GM18508 (cell line): ENCODE results near the gene KLK13.

Source experiments
- ATAC-seq: cut with Tn5 transposase; IDR thresholded peaks from one replicate; pipeline ENCODE4 v1.9.1; 2021; ENCODE audit warnings: moderate number of reproducible peaks; ENCODE audit not compliant: insufficient read depth, unreplicated experiment

Gene KLK13

DNA sequence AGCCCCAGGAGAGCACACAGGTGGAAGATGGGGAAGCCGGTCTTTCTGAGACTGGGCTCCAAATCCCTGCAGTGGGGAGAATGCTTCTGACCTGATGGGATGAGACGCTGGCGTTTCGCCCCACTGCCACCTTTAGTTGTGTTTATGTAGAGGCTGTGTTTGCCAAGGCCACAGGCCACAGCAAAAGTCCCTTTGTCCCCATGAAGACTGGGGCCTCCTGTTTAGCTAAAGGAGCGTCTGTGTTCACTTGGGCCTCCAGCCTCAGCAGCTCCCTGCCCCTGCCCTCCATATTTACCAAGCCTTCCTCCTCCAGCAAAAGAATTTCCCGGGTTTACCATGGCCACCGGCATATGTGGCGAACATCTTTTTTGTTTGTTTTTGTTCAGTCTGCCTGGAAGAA is 28.2 kb upstream of the KLK13 start:
- no peak for ATAC-seq

DNA sequence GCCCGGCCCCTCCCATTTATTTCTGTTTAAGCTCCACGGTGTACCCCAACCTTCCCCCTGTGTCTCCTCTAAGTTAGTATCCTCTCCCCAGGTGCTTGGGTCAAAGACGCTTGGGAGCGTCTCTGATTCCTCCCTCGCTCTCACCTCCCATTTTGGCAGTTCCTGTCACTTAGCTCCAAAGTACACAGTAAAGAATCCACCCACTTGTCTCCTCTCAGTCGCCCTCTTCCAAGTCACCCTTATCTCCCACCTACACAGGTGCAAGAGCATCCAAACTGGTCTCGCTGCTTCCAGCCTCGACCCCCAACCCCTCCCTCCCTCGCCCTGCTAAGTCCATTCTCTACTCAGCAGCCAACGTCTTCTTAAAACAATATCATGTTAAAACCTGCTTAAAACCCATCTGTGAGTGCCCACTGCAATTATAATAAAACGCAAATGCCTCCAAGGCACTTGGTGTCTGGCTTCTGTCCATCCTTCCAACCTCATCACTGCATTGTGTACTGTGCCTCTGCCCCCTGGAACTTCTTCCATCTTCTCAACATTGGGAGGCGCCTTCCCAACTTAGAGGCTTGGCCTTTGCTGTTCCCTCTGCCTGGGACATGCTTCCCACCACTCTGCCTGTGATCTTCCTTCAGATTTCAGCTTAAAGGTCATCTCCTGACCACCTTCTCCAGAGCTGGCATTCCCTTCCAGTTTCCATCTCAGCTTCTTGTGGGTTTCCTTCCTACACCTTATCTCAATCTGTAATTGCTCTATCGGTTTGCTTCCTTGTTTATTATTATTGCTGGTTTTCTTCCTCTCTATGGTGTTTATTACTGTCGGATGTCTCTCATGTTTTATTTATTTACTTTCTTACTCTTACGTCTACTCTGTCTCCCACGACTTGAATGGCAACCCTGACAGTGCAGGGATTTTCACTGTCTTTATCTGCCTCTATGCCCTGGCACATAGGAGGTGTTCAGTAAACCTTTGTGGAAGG is 27.3 kb upstream of the KLK13 start:
- ATAC-seq, result no peak

DNA sequence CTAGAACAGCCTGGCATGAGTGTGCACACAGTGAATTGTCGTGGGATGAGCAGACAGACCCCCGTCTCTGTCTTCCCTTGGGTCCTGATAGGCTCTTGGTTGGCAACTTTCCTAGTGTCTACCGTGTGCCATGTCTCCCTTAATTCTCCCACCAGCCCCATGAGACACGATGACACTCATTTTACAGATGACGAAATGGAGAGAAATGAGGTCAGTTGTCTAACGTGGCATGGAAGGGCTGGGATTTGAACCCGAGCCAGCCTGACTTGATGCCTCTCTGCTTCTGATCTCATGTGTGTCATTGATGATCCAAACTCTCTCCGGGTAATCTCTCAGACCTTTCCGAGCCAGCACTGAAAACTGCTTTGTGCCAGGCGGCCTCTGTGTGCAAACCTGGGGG is 26.2 kb upstream of the KLK13 start:
- ATAC-seq, result no peak

DNA sequence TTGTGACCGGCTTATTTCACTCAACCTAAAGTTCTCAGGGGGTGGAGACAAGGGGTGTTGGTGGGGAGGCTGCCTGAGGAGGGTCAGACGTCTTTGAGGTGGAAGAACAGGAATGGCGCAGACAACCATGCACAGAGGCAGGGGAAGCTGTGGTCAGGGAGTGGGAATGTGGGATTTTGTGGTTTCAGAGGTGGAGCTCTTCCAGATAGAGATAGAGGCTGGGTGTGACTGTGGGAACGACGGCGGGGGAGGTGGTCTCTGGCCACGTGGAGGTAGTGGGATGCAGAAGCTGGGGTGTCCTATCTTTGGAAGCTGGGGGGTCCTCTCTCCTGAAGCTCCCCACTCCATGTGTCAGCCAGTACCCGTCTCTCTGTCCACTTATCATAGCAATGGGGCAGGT is 25.6 kb upstream of the KLK13 start:
- no peak for ATAC-seq

DNA sequence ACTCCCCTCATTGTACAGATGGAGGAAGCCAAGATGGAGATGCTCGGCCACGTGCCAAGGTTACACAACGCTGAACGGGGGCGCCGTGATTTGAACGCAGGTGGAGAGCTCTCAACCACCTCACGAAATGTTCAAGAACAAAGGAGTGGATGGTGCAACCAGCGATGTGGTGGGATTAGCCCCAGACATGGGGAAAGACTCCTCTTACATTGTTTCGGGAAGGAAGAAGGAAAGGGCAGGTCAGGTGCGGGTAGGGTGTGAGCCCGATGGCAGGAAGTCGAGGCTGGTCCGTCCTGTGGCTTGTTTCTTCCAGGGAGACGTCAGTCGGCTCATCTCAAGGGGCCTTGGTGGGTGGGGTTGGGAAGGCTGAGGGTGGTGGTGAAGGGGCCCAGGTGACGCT is 24.9 kb upstream of the KLK13 start:
- no peak for ATAC-seq

DNA sequence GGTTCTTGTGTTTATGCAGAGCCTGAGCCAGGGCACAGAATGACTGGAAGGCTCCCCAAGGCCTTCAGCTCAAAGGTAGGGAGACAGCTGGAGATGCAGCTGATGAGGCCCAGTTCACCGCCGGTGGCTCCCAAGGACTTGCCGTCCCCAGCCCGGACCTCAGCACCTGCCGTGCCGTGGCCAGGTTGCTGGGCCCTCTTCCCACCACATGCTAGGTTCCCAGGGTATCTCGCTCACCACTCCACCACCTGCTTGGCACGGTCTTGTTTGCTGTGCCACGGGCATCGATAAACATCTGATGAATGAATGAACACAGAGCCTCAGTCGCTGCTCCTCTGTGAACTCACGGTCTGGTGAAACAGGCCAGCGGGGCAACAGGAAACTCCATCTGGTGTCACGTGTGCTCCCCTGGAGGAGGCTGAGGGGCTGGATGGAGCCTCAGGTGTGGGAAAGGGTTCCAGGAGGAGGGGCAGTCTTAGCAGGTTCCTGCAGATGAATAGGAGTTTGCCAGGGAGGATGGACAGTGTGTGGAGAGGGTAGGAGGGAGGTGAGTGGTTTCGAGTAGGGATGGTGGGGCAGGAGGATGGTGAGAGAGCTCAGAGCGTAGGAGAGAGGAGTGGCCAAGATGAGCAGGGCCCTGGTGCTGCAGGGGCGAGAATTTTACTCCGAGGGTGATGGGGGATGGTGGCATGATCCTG is 21.4 kb upstream of the KLK13 start:
- no peak for ATAC-seq

DNA sequence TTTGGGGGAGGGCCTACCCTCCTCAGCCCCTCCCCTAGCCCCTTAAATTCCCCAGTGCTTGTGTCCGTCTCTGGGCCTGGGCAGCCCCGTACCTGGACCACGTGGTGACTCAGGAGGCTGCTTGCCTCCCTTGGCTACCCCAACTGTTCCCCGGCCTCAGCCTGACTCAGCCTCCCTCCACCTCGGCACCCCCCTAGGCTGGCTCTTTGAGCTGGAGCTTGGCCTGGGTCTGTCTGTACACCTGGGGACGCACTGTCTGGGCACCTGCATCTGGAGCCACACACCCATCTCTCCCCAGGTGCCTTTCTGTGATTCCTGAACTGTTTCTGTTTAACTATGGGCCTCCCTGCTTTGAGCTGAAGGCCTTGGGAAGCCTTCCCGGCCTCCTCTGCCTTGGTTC is 19.6 kb upstream of the KLK13 start:
- ATAC-seq, result no peak

DNA sequence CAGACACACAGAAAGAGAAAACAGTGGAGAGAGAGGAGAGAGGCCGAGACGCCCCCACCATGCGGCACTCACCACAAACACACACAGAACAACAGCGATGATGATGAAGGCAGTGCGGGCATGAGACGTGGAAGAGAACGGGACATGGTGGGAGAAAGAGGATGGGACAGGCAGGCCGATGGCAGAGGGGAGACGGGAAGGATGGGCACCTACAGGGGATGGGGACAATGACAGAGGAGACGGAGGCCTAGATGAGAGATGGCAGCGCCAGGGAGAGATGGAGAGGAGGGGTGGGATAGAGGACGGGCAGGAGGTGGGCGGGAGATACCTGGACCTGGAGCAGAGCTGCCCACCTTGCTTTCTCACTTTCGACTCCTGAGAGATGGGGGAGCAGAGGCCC is 18.9 kb upstream of the KLK13 start:
- no peak for ATAC-seq

DNA sequence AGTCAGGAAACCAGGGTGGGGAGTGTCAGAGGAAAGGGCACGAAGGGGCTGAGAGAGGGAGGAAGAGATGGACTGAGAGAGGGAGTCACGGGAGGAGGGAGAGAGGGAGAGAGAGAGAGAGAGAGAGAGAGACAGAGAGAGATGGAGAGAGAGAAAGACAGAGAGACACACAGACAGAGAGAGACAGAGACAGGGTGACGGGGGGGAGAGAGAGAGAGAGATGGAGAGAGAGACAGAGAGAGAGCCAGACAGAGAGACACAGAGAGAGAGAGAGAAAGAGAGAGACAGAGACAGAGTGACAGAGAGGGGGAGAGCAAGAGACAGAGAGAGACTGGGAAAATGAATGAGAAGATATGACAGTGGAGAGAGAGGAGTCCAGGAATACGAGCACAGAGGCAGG is 18.3 kb upstream of the KLK13 start:
- ATAC-seq, result no peak

DNA sequence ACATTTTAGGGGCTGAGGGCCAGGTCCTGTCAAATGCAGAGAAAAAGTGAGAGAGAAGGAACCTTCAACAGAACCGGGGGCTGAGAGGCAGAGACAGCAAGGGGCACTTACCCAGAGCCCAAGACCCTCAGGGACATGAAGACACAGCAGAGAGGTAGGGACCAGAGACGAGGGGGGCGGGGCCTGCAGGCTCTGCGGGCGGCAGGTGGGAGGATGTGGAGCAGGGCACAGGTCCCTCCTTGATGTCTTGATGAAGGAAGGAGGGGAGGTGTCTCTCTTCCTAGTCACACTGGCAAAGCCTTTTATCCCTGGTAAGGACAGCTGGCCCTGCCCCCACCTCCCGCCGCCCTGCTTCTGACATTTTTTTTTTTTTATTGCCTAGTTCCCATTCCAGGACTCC is 17.7 kb upstream of the KLK13 start, which contains the start of gene KLK14:
Gene KLK14 (minus strand): TSS at position 277 of the 400 bp plus-strand sequence. CDS start 273 bp downstream, at position 4.
- no peak for ATAC-seq

DNA sequence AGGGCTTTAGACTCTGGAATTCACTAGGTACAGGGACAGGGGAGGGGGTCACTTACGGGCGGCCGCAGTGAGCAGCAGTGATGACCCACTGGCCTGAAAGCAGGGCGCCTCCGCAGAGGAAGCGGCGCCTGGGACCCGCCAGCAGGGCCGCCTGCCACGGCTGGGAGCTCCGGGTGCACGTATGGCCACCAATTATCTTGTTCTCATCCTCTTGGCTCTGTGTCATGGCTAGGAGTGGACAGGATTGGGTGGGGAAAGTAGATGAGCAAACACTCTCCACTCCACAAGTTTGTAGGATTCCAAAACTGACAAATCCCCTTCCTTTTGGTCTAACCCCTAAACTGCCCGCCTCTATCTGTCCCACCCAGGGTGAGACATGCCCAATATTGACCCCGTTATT is 16.6 kb upstream of the KLK13 start:
- no peak for ATAC-seq

DNA sequence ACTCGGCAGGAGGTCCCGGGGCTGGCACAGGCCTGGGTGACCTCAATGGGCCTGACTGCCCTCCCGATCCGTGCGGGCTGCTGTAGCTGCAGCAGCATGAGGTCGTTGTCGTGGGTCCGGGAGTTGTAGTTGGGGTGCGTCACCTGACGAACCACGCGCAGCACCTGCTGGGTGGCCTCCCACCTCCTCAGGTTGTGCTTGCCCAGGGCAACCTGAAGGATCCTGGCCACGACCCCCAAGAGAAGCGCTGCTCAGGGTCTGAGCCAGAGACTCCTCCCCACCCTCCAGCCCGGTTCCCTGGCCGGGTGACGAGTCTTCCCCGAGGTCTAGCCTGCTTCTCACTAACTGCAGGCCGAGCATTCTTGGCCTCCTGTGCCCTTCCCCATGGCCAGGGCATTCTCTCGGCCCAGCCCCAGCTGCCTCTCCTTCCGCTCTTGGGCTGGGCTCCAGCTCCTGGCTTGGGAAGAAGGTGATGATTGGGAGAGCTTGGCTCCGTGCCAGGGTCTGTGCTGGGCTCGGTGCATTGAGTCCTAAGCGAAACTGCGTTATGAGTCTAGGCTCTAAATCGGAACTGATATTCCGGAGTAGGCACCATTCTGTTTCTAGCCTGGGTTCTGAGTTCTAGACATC is 14.7 kb upstream of the KLK13 start:
- no peak for ATAC-seq

DNA sequence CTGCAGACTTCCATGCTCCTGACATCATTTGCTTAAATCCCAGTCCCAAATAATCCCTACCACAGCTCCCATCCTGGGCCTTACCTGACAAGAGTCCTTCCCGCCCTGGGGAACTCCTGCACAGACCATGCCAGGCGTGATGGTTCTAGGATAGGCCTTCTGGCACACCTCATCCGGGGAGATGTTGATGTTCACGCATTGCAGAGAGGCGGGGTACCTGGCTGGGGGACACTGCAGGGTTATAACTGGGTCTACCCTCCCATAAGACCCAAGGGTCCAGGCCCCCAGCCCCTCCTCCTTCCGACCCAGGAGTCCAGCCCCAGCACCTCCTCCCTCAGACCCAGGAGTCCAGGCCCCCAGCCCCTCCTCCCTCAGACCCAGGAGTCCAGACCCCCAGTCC is 13.8 kb upstream of the KLK13 start:
- ATAC-seq, result no peak

DNA sequence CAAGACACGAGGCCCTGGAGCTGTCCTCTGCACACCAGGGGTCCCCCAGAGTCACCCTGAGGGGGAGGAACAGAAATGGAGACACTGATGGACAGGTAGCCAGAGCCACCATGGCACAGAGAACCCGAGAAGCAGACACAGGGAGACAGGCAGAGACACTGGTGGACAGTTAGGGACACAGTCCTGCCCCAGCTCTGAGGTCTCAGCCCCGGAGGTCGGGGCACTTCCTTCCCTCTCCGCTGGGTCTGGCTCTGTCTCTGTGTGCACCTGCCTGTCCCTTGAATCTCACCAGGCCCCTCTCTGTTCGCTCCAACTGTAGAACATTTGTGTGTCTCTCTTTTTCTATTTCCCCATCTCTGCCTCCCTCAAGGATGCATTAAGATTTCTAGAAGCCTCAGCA is 13.2 kb upstream of the KLK13 start:
- no peak for ATAC-seq

DNA sequence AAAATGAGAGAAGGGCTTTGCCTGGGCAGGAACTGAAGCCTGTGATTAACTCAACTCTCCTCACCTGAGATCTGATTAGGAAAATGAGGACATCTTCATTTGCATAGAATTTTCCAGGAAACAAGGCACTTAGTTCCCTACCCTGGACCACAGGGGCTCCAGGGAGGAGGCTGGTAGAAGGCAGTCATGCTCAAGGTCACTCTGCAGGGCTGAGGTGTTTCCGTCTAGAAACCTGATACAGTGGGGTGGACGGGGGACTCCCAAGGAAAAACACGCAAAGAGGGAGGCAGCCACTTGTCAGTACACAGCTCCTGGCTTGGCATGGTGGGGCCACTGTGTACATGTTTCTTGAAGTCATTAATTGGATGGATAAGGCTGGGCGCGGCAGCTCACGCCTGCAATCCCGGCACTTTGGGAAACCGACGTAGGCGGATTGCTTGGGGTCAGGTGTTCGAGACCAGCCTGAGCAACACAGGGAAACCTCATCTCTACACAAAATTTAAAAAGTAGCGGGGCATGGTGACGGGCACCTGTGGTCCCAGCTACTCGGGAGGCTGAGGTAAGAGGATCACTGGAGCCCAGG is 11.8 kb upstream of the KLK13 start:
- no peak for ATAC-seq

DNA sequence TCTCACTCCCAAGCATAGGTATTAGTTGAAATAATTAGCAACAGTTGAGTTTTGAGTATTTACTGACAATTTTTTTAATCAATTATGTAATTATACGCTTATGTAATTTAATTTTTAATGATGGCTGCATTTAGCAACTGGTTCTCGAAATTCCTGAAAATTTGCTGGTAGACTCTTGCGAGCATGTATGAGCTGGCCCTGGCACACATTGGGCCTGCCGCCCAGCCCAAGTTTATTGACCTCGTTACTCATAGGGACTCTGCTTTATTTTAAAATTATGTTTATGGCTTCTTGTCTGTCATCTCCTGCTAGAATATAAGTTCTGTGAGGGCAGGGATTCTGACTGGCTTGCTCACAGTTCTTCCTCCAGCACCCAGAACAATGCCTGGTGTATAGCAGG is 11.1 kb upstream of the KLK13 start:
- ATAC-seq, result no peak

DNA sequence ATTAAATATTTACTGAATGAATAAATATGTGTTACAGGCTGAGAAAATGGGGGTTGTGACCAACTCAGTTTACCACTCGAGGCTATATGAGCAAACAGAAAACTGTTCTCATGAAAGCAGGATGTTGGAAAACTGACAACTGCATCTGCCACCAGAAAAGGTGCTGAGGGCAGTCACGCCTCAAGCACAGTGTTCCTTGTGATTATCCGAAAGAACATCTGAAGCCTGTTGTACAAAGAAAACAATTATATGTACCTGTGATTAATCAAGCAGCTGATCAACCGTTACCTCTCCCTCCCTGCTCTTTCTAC is 6.2 kb upstream of the KLK13 start:
- no peak for ATAC-seq

DNA sequence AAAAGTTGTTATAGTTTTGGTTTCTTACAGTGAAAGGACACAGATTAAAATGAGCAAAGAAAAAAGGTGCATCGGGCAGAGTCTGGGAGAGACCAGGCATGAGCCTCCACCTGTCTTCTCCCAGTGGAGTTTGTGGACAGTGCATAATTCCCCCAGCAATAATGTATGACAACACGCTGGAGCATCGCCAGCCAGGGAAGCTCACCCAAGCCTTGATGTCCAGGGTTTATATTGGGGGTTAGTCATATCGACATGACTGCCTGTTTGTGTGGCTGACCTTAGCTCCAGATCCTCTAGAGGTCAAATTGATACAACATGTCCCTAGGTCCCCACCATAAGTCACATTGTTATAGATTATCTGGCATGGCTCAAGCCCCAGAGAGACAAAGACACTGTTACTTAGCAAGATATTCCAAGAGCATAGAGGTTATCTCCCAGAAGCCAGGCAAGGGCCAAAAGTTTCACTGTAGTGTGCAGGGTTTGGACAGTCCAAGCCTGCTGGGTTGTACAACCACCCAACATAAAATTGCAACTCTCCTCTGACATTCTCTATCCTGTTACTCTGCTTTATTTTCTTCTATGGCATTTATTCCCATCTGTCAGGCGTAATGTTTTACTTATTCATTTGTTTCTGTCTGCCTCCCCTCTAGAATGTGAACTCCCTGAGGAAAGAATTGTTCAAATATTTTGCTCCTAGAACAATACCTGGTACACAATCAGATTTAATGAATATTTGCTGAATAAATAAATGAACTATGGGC is 5.6 kb upstream of the KLK13 start:
- ATAC-seq, result no peak

DNA sequence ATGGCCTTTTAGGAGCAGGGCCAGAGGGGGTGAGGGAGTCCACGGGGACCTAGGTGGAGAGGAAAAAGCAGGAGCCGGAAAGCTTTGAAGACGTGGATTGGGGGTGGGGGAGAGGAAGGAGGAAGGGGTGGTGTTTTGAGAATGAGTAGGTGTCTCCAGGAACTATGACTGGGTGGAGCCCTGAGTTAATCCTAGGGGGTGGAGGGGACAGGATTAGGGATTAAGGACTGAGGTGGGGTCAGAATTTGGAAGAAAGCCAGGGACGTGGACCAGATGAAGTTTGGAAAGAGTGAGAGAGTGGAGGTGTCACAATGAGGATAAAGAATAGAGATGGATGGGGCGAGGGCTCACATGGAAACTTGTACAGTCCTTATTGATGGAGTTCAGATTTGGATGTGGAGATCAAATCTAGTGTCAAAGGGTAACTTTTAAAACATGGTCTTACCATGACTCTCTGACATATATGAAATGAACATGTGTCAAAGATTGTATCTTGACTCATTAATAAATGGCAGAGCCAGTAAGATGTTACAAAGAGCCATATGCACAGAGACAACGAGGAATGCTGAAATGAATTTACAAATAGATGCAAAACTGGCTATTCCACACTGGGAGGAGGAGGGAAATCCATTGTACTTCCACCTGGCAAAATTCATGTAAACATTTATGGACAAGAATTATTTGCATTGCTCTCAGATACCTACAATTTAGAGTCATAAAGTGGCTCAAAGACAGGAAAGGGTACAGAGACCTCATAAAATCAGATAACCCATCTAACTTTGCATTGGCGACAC is 1.7 kb upstream of the KLK13 start:
- no peak for ATAC-seq
